Thyroid gland (tissue), 4 donors: ENCODE measurements around the gene N4BP2L2. TPM values are rescaled to one million over a fixed set of nuclear protein-coding genes. Genes with fewer than 3 reads are reported as not detected.

Experiments
- DNase-seq, 2 donors: peaks; one replicate each; pipeline ENCODE4 v3.0.0-alpha.2; 2019
- H3K27ac ChIP-seq, 3 donors: fragments of 200-600 bp; sonication (generic); 1 replicate in 2 of 3; 2 replicates in 1 of 3; pipeline ENCODE4 v1.5.1; 2016 to 2019; ENCODE audit warnings: mild to moderate bottlenecking in 1 of 3, moderate library complexity in 1 of 3
- H3K27me3 ChIP-seq: fragments of 200-600 bp; sonication (generic); one replicate; pipeline ENCODE4 v1.5.1; 2019
- H3K36me3 ChIP-seq, 2 donors: fragments of 200-600 bp; sonication (generic); one replicate each; pipeline ENCODE4 v1.5.1; 2016 to 2019
- H3K4me1 ChIP-seq, 2 donors: fragments of 200-600 bp; sonication (generic); one replicate each; pipeline ENCODE4 v1.5.1; 2017 to 2019
- H3K4me3 ChIP-seq, 3 donors: fragments of 200-600 bp; sonication (generic); replicated peaks in 1 of 3; 1 replicate in 2 of 3; 2 replicates in 1 of 3; pipeline ENCODE4 v1.5.1; 2016; ENCODE audit warnings: mild to moderate bottlenecking in 1 of 3
- H3K9me3 ChIP-seq: fragments of 200-600 bp; sonication (generic); one replicate; pipeline ENCODE4 v1.5.1; 2017
- CTCF ChIP-seq, 6 experiments: fragments of 200-600 bp in 3 of 6; fragments of 450-650 bp in 3 of 6; sonication (generic) in 3 of 6; IDR thresholded peaks; one replicate each; pipeline ENCODE4 v1.5.1; 2016 to 2019; ENCODE audit warnings: antibody characterized with exemption in 6 of 6, mild to moderate bottlenecking in 2 of 6, inconsistent platforms in 1 of 6, moderate library complexity in 1 of 6
- POLR2A ChIP-seq, 2 donors: fragments of 450-650 bp; IDR thresholded peaks; one replicate each; pipeline ENCODE4 v1.6.1; 2017; ENCODE audit warnings: antibody characterized with exemption in 2 of 2, mild to moderate bottlenecking in 2 of 2, moderate library complexity in 1 of 2
- WGBS, 2 donors: methylation state at CpG; one replicate each; pipeline ENCODE4 v1.1.5; 2017; 5-methylcytosine and 5-hydroxymethylcytosine counted together
- intact Hi-C: fragments of 100-400 bp; cut with DNase I; formaldehyde crosslinking; loops from one replicate; pipeline ENCODE4 v1.15.1; 2023
- total RNA-seq, 4 donors: library from RNA; depleted of rRNA; stranded (reverse); fragments of >200 nt; gene quantifications; one replicate each; pipeline ENCODE4 v1.2.3, GENCODE V29; 2016

The N4BP2L2 gene
- total RNA-seq, 4 donors from 2014 or later = 267 to 633 (median 382) TPM

- H3K4me3 ChIP-seq = no peak overlapping the region
- no peaks in the 10 kb centered on the region for H3K27me3 ChIP-seq
- DNase-seq = no peak
- H3K36me3 ChIP-seq = no peaks in the 10 kb centered on the region
- intact Hi-C loops = no loop called here
- H3K27ac ChIP-seq = no peak overlapping the region
- no peaks in the 10 kb centered on the region for H3K9me3 ChIP-seq
- no peaks in the 10 kb centered on the region for H3K4me1 ChIP-seq
- 96 to 98% methylated on average over 1 of the region's 1 CpG for WGBS, 2 donors
- TF ChIP-seq POLR2A (IDR thresholded peaks at IDR 0.05) (no peak), CTCF (IDR thresholded peaks at IDR 0.05) (no peak)
These were observed 47.6 kb downstream of the N4BP2L2 start for GRCh38 chr13:32491028-32491427.

GRCh38 chr13:32476892-32477291, 61.7 kb downstream of the N4BP2L2 start:
- TF ChIP-seq POLR2A (IDR thresholded peaks at IDR 0.05) (no peak), CTCF (IDR thresholded peaks at IDR 0.05) (no peak)
- H3K36me3 ChIP-seq = no peaks in the 10 kb centered on the region
- no peak for DNase-seq
- intact Hi-C loops = no loop called here
- H3K27ac ChIP-seq = no peak overlapping the region
- no peaks in the 10 kb centered on the region for H3K4me1 ChIP-seq
- H3K9me3 ChIP-seq = no peaks in the 10 kb centered on the region
- H3K27me3 ChIP-seq = no peaks in the 10 kb centered on the region
- no peak overlapping the region for H3K4me3 ChIP-seq
- WGBS, 2 donors = 84 to 90% methylated on average over 5 of the region's 5 CpGs

GRCh38 chr13:32476021-32476731, 62.4 kb downstream of the N4BP2L2 start:
- Histone ChIP-seq H3K27me3 (no peaks in the 10 kb centered on the region), H3K9me3 (no peaks in the 10 kb centered on the region), H3K36me3 (no peaks in the 10 kb centered on the region), H3K27ac (no peak overlapping the region), H3K4me3 (no peak overlapping the region), H3K4me1 (no peaks in the 10 kb centered on the region)
- 59 to 74% methylated on average over 2 of the region's 2 CpGs for WGBS, 2 donors
- DNase-seq = no peak
- TF ChIP-seq CTCF (IDR thresholded peaks at IDR 0.05) (no peak), POLR2A (IDR thresholded peaks at IDR 0.05) (no peak)
- intact Hi-C loops = no loop called here

- no peak overlapping the region for H3K27ac ChIP-seq
- DNase-seq = no peak
- H3K36me3 ChIP-seq = no peaks in the 10 kb centered on the region
- intact Hi-C loops = no loop called here
- no peaks in the 10 kb centered on the region for H3K9me3 ChIP-seq
- H3K27me3 ChIP-seq = no peaks in the 10 kb centered on the region
- TF ChIP-seq CTCF (IDR thresholded peaks at IDR 0.05) = no peak
- no peak for TF ChIP-seq POLR2A (IDR thresholded peaks at IDR 0.05)
- no peak overlapping the region for H3K4me3 ChIP-seq
- 89 to 92% methylated on average over 10 of the region's 10 CpGs for WGBS, 2 donors
- no peaks in the 10 kb centered on the region for H3K4me1 ChIP-seq
These were observed 63.4 kb downstream of the N4BP2L2 start for GRCh38 chr13:32474999-32475792.

- intact Hi-C loops = no loop called here
- 93 to 96% methylated on average over 1 of the region's 1 CpG for WGBS, 2 donors
- H3K36me3 ChIP-seq = no peaks in the 10 kb centered on the region
- no peaks in the 10 kb centered on the region for H3K27me3 ChIP-seq
- H3K4me1 ChIP-seq = no peaks in the 10 kb centered on the region
- no peak overlapping the region for H3K27ac ChIP-seq
- no peak for DNase-seq
- TF ChIP-seq POLR2A (IDR thresholded peaks at IDR 0.05) (no peak), CTCF (IDR thresholded peaks at IDR 0.05) (no peak)
- H3K9me3 ChIP-seq = no peaks in the 10 kb centered on the region
- no peak overlapping the region for H3K4me3 ChIP-seq
These were observed 64.9 kb downstream of the N4BP2L2 start for GRCh38 chr13:32473650-32474049.
